GM18858 (cell line): Measurements from ENCODE around the gene CASTOR1.
A peak's percentile ranks its signal among the peaks of the same experiment; 100 is the strongest.

Experiments
- ATAC-seq: cut with Tn5 transposase; IDR thresholded peaks from one replicate; pipeline ENCODE4 v1.9.1; 2021; ENCODE audit not compliant: unreplicated experiment

Gene CASTOR1

DNA sequence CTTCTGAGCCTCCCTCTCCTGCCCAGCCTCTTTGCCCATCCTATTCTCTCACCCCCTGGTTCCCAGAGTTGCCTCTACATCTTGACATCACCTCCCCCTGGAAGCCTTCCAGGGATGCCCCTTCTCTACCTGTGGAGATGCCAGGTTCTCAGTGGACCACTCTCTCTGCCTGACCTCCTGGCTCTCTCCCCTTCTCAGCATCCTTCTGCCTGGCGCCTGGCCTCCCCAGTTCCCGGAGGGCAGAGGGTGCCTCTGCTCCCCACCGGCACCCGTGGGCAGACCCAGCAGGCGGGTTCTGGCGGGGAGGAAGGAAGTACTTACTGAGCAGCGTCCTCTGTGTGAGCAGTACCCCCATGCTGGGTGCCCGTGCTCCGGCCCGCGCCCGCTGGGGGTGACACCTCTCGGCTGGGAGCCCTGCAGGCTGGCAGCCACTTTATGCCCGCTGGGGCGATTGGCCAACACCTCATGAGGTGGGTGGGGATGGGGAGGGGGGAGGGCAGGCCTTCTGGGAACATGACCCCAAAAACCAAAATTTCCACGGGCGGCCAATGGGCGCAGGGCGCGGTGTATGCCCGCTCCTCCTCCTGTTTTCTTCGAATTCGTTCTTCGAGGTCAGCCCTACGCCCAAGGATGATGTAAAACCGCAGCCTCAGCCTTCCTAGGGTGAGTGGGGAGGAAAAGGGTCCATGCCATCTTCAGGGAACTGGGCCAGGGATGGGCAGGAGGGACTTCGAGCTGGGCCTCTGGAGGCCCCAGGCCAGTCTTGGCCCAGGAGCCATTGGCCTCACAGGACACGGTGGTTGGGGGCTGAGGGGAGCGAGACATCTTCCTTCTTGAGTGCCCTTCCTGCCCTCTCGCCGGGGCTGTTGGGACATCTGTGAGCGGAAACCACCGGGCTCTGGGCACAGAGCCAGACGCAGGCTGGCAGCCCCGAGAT is 22.6 kb downstream of the CASTOR1 start, which contains the start of gene OSM:
Gene OSM (minus strand): TSS at position 407 of the 937 bp plus-strand sequence. CDS start 52 bp downstream, at position 355.
- ATAC-seq, result no peak

DNA sequence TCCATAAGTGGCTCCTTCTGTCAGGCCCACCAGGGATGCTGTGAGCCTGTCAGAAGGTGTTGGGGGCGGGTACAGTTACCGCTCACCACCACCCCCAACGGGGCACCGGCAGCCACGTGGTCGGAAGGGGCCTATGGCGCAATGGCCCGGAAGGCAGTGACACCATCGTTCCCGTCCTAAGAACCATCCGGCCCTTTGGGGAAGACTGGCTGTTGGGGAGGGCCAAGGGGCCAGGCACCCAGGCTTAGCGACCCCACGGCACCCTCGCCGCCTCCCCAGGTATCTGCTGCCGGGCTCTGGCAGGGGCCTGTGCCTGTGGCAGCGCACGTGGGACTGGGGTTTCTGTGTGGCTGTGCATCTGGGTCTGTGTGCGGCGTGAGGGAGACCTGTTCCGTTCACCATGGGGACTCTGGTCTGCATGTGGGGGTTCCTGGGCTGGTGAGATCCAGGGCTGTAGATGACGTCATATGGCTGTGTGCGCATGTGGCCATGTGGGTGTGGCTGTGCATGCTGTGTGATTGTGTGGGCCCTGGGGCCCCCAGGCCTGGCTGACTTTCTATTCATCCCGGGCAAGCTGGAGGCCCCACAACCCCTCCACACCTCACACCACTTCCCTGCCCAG is 23.4 kb downstream of the CASTOR1 start:
- ATAC-seq, result peak; percentile 64

DNA sequence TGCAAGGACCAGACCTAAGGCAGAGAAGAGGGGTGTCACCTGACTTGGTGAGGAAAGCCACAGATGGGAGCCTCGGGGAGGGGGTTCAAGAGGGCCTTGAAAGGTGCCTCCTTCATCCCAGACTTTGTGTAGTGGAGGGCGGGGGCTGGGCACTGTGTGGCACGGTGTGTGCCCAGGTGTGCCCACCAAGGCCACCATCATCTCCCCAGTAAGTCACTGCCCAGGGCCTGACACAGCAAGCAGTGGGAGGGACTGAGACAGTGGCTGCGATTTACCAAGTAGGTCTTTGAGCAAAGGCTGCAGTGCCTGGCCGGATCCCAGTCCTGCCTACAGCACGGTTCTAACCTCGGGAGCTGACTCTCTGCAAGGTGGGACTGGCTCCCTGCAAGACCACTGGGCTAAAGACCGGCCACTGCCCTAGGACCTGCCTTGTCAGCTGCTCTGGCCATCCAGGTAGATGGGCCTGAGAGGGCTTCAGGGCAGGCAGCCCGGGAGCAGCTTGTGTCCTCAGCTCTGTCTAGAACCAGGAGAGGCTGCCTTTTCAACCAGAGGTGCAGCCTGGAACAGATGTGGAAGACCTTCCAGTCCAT is 24.1 kb downstream of the CASTOR1 start:
- no peak for ATAC-seq

DNA sequence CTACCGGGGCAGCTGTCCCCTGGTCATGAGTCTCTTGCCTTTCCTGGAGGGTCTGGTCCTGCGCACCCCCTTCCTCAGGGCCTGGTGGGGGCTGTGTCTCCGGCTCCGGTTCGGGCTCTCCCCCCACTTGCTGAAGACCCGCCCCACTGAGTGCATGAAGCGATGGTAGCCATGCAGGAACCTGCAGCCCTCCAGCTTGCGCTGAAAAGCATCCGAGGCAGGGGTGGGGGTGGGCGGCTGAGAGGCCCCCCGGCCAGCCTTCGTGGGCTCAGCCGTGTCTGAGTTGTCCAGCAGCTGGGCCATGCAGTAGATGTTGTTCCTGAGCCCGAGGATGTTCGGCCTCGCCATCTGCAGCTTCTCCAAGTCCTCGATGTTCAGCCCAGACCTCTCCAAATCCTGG is 25.4 kb downstream of the CASTOR1 start:
- ATAC-seq, result no peak

DNA sequence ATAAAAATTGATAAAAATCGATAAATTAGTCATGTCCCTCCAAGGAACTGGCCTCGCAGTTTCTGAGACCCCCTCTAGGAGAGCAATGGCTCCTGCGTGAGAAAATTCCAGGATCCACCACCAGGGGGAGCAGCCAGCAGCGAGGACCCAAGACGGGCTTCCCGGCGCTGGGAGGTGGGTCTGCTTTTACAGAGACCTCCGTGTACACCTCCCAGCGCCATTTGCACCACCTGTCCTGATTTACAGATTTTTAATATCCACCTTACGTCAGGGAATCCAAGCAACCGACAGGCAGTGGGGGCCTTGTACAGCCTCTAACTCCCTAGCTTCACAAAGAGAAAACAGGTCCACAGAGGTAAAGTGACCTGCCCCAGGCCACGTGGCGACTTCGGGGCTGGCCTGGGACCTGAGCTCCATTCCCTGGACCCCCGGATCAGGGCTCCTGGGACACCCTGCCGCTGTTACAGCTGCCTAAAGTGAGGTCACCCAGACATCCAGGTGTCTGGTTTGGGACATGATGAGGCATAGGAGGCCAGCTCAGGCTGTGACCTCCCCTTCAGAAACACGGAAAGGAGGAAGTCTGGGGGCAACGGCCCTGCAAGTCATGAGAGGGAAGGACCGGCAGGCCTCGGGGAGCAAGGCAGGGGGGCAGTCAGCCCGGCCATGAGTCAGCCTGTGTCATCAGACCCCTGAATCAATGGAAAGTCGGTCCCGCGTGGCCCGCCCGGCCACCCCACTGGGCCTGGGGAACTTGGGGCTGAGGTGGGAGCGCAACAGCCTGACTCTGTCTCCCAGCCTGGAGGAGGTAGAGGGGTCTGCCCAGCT is 26.2 kb downstream of the CASTOR1 start:
- ATAC-seq, result no peak

DNA sequence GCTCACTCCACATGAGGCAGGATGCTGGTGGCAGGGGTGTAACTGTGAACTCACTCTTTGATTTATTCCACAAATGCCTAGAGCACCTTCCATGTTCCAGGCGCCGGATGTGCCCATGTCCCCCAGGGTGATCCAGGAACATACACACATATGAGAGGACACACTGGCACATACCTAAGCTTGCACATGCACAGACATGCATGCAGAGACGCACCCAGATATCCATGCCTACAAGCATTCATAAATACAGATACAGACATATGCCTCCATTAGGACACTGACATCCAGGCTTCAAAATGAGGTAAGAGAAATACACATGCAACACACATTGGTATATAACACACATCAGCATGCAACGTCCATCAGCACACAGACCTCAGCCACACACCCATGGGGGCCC is 27.2 kb downstream of the CASTOR1 start:
- ATAC-seq, result no peak

DNA sequence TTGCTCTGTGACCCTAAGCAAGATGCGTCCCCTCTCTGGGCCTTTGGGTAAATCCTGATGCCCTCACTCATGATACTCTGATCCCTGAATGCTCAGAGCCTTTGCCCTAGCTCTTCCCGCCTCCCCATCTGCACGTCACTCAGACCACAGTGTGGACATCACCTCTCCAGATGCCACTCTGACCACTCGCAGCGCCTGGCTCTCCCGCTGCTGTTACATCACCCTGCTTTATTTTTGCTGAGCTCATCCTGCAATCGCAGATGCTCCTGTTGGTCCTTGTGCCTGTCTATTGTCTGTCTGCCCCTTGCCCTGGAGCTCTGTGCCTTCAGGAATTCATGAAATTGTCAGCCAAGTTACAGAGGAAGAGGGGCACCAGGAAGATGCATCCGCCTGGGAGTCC is 28.2 kb downstream of the CASTOR1 start:
- ATAC-seq, result no peak

DNA sequence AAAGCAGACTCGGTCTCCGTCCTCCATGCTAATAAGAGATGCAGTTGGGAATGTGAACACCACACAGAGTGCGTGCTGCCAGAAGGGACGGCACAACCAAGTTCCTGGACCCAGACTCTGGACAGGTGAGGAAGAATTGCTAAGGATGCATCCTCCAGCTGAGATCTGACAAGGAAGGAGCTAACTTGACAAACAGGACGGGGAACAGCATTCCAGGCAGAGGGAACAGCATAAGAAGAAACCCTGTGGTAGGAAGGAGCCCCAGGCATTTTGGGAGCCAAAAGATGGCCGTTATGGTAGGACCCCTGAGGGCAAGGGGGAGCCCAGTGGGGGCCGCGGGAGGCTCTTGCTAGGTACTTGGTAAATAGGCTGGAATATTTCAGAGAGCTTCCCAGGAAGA is 28.6 kb downstream of the CASTOR1 start:
- no peak for ATAC-seq

DNA sequence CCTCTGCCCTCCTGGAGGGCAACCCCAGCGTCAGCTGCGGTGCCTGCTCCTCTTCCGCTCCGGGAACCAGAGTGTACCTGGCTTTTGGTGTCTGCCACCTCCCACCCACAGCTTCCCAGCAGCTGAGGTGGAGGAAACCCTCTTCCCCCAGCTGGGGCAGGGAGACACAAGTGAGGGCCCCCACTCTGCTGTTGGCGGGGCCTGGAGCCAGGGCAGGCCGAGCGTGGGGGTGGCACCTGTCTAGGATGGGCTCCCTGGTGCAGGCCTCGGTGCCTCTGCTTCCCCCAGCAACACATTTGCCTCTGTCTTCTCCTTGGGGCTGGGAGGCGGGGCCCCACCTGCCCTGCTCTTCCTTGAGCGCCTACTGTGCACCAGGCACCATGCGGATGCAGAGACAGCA is 29.0 kb downstream of the CASTOR1 start:
- no peak for ATAC-seq

DNA sequence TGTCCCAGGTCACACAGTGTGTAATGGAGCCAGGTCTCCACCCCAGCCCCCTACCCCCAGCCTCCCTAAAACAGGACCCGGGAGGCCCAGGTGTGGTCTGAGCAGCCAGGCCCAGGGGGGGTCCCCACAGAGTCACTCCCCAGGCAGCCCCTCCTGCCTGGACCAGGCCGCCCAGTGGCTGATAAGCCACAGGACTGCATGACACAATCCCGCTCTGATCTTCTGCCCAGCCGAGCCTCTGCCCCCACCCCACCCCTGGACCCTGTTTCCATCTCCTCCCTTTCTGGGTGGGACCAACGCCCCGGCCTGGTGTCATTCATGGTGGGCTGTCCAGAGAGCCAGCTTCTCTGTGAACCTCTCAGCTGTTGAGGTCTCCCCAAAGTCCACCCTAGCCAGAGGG is 35.0 kb downstream of the CASTOR1 start:
- no peak for ATAC-seq

DNA sequence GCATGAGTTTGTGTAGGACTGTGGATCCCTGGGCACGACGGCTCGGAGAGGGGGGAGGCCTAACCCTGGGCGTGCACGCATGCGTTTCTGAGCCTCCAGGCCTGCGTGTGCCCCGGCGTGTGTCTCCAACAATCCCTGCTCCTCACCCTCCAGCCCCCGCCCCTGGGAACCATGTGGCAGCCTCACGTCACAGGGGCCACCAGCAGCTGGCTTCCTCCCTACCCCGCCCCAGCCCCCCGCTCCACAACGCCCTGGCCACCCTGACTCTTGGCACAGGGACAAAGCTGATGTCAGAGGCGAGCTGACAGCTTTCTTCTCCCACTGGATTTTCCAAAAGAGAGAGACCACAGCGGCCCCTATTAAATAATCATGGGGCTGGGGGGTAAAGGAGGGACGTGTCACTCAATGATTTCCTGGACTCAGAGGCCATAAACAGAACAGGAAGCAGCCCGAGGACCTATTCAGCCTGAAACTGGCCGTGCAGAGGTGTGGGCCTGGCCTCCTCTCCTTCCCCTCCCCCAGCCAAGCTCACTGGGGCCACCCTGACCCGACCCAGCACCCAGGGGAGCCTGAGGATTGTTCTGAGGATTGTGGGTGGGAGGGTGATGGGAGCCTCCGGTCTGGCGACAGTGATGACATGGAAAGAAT is 36.0 kb downstream of the CASTOR1 start:
- ATAC-seq, result no peak

DNA sequence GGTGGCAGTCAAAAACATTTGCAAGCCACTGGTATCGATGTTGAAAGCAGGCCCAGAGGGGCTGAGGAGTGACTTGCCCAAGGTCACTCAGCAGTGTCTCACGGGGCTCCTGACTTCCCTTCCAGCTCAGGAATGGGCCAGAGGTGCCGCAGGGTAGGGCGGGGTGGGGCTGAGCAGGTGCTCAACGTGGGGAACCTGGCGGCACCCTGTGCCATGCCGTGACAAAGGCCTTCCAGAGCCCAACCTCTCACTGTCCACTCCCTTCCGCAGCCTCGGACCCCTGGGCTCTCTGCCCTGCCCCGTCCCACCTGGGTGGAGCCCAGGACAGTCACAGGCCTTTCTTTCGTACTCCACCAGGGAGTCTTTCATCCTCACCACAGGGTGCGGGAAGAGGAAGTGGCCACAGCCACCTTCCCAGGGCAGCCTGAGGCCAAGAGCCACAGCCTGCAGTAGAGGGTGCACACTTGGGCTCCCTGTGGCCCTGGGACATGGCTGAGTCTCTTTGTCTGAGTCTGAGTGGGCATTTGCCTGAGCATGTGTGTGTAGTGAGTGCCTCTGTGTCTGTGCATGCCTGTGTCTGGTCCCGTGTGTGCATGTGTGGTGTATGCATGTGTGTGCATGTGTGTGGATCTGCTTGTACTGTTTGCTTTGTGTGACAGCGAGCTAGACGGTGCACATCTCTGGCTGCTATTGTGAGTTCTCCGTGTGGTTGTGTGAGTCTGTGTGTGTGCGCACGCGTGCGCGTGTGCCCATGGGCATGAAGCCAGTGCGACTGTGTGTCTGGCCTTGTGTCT is 36.7 kb downstream of the CASTOR1 start:
- ATAC-seq, result no peak

DNA sequence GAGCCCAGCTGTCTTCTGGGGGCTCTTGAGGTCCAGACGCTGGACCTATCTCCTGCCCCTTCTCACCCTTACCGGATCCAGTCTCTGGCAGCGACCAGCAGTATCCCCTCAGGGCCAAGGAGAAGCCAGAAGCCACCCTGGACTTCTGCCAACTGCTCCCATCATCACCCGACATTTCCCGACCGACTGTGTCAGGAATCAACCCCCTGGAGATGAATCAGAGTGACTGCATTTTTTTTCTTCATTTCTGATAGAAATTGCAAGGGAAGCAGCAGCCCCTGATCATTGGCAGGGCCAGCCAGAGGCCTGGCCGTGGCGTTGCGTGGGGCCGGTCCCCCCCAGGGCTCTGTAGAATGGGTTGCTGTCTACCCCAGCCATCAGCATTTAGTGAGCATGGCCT is 37.6 kb downstream of the CASTOR1 start:
- ATAC-seq, result no peak

DNA sequence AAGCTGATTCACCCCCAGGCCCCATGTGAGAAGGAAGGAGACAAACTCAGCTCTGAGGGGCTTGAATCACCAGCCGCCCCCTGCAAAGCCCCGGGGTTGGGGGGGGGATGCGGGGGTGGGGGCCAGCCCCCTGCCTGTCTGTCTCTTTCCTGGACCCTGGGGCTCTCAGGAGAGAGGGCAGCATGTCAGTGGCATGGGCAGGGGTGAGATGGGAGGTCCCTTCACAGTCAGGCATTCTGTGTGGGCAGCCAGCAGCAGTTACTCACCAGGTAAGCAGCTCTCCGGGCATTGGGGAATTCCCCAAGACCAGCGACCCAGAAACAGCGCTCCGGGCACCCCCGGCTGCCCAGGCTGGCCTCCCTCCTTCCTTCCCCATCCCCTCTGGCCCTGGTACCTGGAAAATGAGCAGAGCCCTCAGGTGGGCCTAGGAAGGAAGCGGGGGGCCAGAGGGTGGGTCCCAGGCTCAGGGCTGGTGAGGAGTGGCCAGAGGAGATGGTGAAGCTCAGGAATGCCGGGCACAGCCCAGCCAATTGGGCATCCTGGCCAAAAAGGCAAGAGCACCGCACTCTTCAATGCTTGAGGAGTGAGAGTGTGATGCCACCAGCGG is 38.5 kb downstream of the CASTOR1 start:
- ATAC-seq, result no peak

DNA sequence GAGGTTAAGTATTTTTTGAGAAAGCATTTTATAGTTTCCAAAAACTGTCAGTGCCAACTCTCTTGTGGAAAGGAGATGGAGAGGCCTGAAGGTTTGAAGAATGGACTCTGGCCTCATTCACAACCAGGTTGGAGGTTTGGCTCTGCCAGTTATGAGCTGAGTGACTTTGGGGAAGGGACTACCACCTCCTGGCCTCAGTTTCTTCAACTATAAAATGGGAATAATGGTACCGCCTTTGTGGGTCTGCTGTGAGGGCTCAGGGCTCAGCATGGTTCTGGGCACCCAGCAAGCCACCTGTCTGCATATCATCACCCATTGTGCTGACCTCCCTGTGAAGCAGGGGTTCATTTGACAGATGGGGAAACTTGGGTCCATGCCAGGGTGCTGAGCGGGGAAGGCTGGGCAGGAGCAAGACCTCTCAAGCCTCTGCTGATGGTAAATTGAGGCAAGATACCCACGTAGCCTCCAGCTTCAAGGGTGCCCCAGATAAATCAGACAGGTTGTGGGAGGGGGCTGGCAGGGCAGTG is 39.2 kb downstream of the CASTOR1 start:
- ATAC-seq, result no peak

DNA sequence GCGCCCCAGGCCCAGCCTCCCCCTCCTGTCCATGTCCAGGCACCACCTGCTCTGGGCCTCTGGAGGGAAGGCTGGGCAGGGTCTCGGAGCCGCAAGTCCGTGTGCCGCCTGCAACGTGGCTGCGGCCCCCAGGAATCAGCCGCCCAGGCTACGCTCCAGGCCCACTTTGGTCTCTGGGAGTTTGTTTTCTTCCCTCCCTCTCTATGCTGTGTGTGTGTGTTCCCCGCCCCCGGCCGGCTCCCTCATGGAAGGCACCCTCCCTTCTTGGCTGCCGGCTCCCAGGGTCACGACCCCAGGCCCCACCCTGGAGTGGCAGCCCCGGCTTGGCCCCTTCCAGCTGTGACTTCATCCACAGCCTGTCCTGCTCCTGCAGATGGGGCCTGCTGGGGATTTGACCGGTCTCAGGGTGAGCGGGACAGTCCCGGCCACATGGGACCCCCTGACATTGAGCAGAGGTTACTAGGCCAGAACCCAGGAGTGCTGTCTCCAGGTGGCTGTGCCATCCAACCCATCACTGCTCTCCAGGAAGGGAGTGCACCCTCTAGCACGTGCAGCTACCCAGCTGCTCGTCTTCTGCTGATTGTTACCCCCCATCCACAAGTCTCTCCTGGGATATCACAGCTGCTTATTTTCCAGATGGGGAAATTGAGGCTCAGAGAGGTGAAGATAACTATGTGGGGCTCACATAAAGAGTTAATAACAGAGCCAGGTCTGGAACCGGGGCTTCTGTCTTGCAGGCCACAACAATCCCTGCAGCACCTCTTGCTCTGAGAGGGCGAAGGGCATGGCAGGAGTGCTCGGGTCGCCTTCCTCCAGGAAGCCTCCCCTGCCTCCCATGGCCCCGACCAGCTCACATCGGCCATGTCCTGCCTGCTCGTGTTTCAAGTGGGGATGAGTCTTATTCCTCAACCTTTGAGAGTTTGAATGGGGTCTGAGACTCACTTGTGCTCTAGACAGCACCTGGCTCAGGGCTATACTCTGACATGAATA is 40.0 kb downstream of the CASTOR1 start:
- ATAC-seq, result no peak

DNA sequence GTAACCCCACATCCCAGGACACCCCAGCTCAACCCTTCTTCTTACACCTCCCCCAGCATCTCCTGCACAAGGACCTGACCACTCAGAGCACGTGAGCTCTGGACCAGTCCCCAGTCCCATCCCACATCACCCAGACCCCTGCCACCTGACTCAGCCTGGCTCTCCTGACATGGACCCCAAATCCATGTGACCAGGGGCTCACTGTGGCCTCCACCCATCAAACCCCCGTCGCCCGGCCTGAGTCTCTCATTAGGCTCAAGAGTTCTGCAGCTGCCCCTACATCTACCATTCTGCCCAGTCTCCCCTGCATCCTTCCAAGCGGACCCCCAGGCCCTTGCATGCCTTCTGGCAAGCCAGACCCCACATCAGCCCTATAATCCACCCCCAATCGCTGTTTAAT is 40.8 kb downstream of the CASTOR1 start:
- no peak for ATAC-seq

DNA sequence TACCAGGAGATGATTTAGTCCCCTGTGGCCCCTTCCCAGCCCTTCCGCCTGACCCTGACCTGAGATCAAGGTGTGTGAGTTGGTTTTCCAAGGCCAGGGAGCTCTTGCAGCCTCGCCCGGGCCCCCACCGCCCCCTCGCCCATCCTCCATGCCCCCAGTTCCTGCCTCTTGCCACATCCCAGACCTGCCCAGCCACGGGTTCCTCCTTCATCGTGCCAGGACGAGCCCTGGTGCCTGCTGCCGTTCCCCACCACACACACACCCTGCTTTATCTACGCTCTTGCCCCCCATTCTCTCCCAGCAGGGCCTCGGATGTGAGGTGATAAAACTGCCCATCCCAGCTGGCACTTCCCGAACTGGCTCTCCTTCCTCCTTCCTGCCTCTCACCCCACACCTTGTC is 41.3 kb downstream of the CASTOR1 start:
- no peak for ATAC-seq
